GM12891 (cell line): ENCODE data around the gene ADAMTSL1.

Experiments used
- POLR2A ChIP-seq: IDR thresholded peaks from 2 replicates; pipeline ENCODE4 v1.6.1; 2011; ENCODE audit warnings: low read depth, low read length, control low read depth
- POLR2AphosphoS5 ChIP-seq: IDR thresholded peaks from 2 replicates; pipeline ENCODE4 v1.6.1; 2011; ENCODE audit warnings: low read depth, low read length, control low read depth
- TAF1 ChIP-seq: IDR thresholded peaks from 2 replicates; pipeline ENCODE4 v1.6.1; 2011; ENCODE audit warnings: low read depth, low read length, control low read depth

DNA sequence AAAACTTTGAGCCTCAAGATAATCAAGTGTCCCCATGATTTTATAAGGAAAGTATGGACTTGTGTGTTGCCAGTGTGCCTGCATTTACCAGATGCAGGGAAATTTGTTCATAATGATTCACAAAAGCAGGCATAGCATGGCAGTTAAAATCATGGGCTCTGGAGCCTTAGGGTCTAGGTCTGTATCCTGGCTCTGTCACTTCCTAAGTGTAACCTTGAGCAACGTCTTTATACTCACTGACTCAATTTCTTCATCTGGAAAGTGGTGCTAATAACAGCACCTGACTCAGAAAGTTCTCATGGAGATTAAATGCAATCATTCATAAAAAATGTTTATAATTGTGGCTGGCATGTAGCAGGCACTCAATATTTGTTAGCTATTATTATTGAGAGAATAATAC is 324.2 kb downstream of the ADAMTSL1 start:
- TF ChIP-seq TAF1 (no peak), POLR2AphosphoS5 (no peak), POLR2A (no peak)
